IMR-90 (cell line): ENCODE data around the gene TRIM40. TPM values are rescaled to one million over a fixed set of nuclear protein-coding genes. Genes with fewer than 3 reads are reported as not detected.

Experiments
- ATAC-seq: fragments of 200-7000 bp; cut with Tn5 transposase; 2 replicates; pipeline ENCODE4 v1.9.1; 2020; ENCODE audit warnings: low read depth, mild to moderate bottlenecking, moderate library complexity
- BruUV-seq: library from RNA; stranded (reverse); fragments of 400-500 nt; replicated peaks from 2 replicates; lab custom pipeline; 2021; lab: Mats Ljungman, UMichigan
- CTCF ChIA-PET: fragments of 300-600 bp; formaldehyde crosslinking; extraction: SDS; loops from one replicate; lab custom pipeline; 2021; ENCODE audit warnings: antibody characterized with exemption; lab: Yijun Ruan, JAX
- POLR2A ChIA-PET: fragments of 300-600 bp; sonication (Branson Sonifier 250); formaldehyde crosslinking; loops from one replicate; lab custom pipeline; 2022; ENCODE audit warnings: antibody characterized with exemption; ENCODE audit not compliant: unreplicated experiment; lab: Charles Lee
- DNase-seq: peaks from one replicate; pipeline ENCODE4 v3.0.0; 2013
- H2AFZ ChIP-seq: replicated peaks from 2 replicates; pipeline ENCODE3; 2013; ENCODE audit warnings: low read length, mild to moderate bottlenecking; ENCODE audit not compliant: poor library complexity
- H2AK5ac ChIP-seq: 2 replicates; pipeline ENCODE4 v1.6.1; 2013; ENCODE audit warnings: low read depth, low read length, inconsistent platforms
- H2AK9ac ChIP-seq: replicated peaks from 2 replicates; pipeline ENCODE3; 2013; ENCODE audit warnings: mild to moderate bottlenecking, low read depth, low read length, moderate library complexity; ENCODE audit not compliant: poor library complexity
- H2BK120ac ChIP-seq: 2 replicates; pipeline ENCODE4 v1.6.1; 2013; ENCODE audit warnings: low read depth, low read length, inconsistent platforms
- H2BK15ac ChIP-seq: 3 replicates; pipeline ENCODE4 v1.6.1; 2013; ENCODE audit warnings: low read depth, low read length, inconsistent platforms
- H2BK20ac ChIP-seq: 2 replicates; pipeline ENCODE4 v1.6.1; 2013; ENCODE audit warnings: low read depth, mild to moderate bottlenecking, inconsistent platforms, low read length, moderate library complexity
- H2BK5ac ChIP-seq: 2 replicates; pipeline ENCODE4 v1.6.1; 2013; ENCODE audit warnings: mild to moderate bottlenecking, low read depth, low read length, inconsistent platforms; ENCODE audit not compliant: poor library complexity, severe bottlenecking
- H3K14ac ChIP-seq: replicated peaks from 2 replicates; pipeline ENCODE4 v1.6.1; 2013; ENCODE audit warnings: low read depth, low read length, inconsistent platforms
- H3K18ac ChIP-seq: 2 replicates; pipeline ENCODE4 v1.6.1; 2013; ENCODE audit warnings: low read depth, low read length, control low read depth
- H3K23ac ChIP-seq: 2 replicates; pipeline ENCODE4 v1.6.1; 2013; ENCODE audit warnings: low read depth, low read length, inconsistent platforms
- H3K27ac ChIP-seq: 2 replicates; pipeline ENCODE4 v1.5.1; 2013; ENCODE audit warnings: mild to moderate bottlenecking, control low read depth, low read length; ENCODE audit not compliant: insufficient read depth
- H3K27me3 ChIP-seq: 2 replicates; pipeline ENCODE4 v1.6.1; 2013; ENCODE audit warnings: low read length; ENCODE audit not compliant: control insufficient read depth, insufficient read depth
- H3K36me3 ChIP-seq: 2 replicates; pipeline ENCODE4 v1.6.1; 2013; ENCODE audit warnings: low read length, mixed read lengths; ENCODE audit not compliant: control insufficient read depth, insufficient read depth
- H3K4ac ChIP-seq: 2 replicates; pipeline ENCODE4 v1.6.1; 2013; ENCODE audit warnings: low read depth, low read length, inconsistent platforms
- H3K4me1 ChIP-seq: 2 replicates; pipeline ENCODE4 v1.6.1; 2013; ENCODE audit warnings: low read length, mixed read lengths; ENCODE audit not compliant: control insufficient read depth, insufficient read depth
- H3K4me2 ChIP-seq: 2 replicates; pipeline ENCODE4 v1.6.1; 2013; ENCODE audit warnings: low read depth, mild to moderate bottlenecking, control low read depth, low read length, moderate library complexity
- H3K4me3 ChIP-seq: 2 replicates; pipeline ENCODE4 v1.5.1; 2013; ENCODE audit warnings: low read depth, mild to moderate bottlenecking, control low read depth, low read length, moderate library complexity; ENCODE audit not compliant: insufficient read depth
- H3K56ac ChIP-seq: 2 replicates; pipeline ENCODE4 v1.6.1; 2013; ENCODE audit warnings: low read length, inconsistent platforms; ENCODE audit not compliant: insufficient read depth; ENCODE audit errors: extremely low read depth
- H3K79me1 ChIP-seq, 2 experiments: 2 replicates each; pipeline ENCODE4 v1.6.1; 2013; ENCODE audit warnings: low read length in 2 of 2, inconsistent platforms in 1 of 2, low read depth in 1 of 2
- H3K9ac ChIP-seq: 2 replicates; pipeline ENCODE4 v1.6.1; 2013; ENCODE audit warnings: low read depth, low read length, control low read depth
- H3K9me1 ChIP-seq: 2 replicates; pipeline ENCODE4 v1.6.1; 2013; ENCODE audit warnings: low read length, inconsistent platforms; ENCODE audit not compliant: insufficient read depth
- H3K9me3 ChIP-seq: 2 replicates; pipeline ENCODE4 v1.6.1; 2013; ENCODE audit warnings: low read length; ENCODE audit not compliant: control insufficient read depth, insufficient read depth
- H4K20me1 ChIP-seq: 2 replicates; pipeline ENCODE4 v1.6.1; 2013; ENCODE audit warnings: low read length, inconsistent platforms; ENCODE audit not compliant: insufficient read depth
- H4K5ac ChIP-seq: 2 replicates; pipeline ENCODE4 v1.6.1; 2013; ENCODE audit warnings: mild to moderate bottlenecking, low read depth, low read length, control low read depth
- H4K8ac ChIP-seq, 2 experiments: 2 replicates each; pipeline ENCODE4 v1.6.1; 2013; ENCODE audit warnings: low read depth in 2 of 2, low read length in 2 of 2, control low read depth in 1 of 2, inconsistent platforms in 1 of 2
- H4K91ac ChIP-seq: 2 replicates; pipeline ENCODE4 v1.6.1; 2013; ENCODE audit warnings: low read depth, low read length, inconsistent platforms; ENCODE audit not compliant: insufficient read depth
- BHLHE40 ChIP-seq: fragments of 150-350 bp; IDR thresholded peaks from 2 replicates; pipeline ENCODE4 v1.6.1; 2016; ENCODE audit warnings: mild to moderate bottlenecking, low read depth, low read length
- CHD1 ChIP-seq: IDR thresholded peaks from 2 replicates; pipeline ENCODE4 v1.6.1; 2012; ENCODE audit warnings: low read depth, low read length, improper control_type of control experiment
- FOS ChIP-seq: fragments of 150-350 bp; IDR thresholded peaks from 2 replicates; pipeline ENCODE4 v1.6.1; 2016; ENCODE audit warnings: low read depth, low read length
- MXI1 ChIP-seq: IDR thresholded peaks from 2 replicates; pipeline ENCODE4 v1.6.1; 2012; ENCODE audit warnings: low read depth, mild to moderate bottlenecking, low read length, moderate library complexity, borderline replicate concordance
- RAD21 ChIP-seq: IDR thresholded peaks from 2 replicates; pipeline ENCODE4 v1.6.1; 2012; ENCODE audit warnings: low read length, improper control_type of control experiment
- RFX5 ChIP-seq: IDR thresholded peaks from 2 replicates; pipeline ENCODE4 v1.8.0; 2012; ENCODE audit warnings: low read depth, mild to moderate bottlenecking, low read length, moderate library complexity
- WGBS, 2 experiments: methylation state at CpG; one replicate each; pipeline versions ENCODE4 v1.1.5 to v1.1.7; 2013; ENCODE audit warnings: missing lambda C conversion rate in 2 of 2; ENCODE audit not compliant: insufficient read length in 1 of 2; ENCODE audit errors: extremely low coverage in 2 of 2; 5-methylcytosine and 5-hydroxymethylcytosine counted together
- dilution Hi-C: fragments of 300-500 bp; cut with HindIII; formaldehyde crosslinking; loops from one replicate; pipeline ENCODE4 v1.14.3; 2018; ENCODE audit warnings: low sequenced_read_pairs; ENCODE audit not compliant: unreplicated experiment
- in situ Hi-C: fragments of 300-500 bp; cut with MboI; formaldehyde crosslinking; loops from 3 replicates; pipeline ENCODE4 v1.14.3; 2019; ENCODE audit warnings: low sequenced_read_pairs, inconsistent platforms, mixed read lengths
- intact Hi-C: fragments of 100-400 bp; cut with micrococcal nuclease; formaldehyde crosslinking; loops from 2 replicates; pipeline ENCODE4 v1.10.0; 2022
- polyA plus RNA-seq, 3 experiments: library from polyadenylated mRNA; depleted of rRNA; stranded (reverse); fragments of >200 nt; gene quantifications; 2 replicates each; pipeline ENCODE4 v1.2.3, GENCODE V29; 2012; ENCODE audit warnings: low replicate concordance in 1 of 3
- total RNA-seq: library from RNA; depleted of rRNA; stranded (reverse); fragments of >200 nt; gene quantifications from 2 replicates; pipeline ENCODE4 v1.2.3, GENCODE V29; 2012
- TF ChIP-seq, protein P1 (sequence below): conservative IDR thresholded peaks from 2 replicates; pipeline ENCODE4 v1.5.1; 2012; ENCODE audit warnings: mild to moderate bottlenecking, low read depth, low read length, improper control_type of control experiment
- TF ChIP-seq, protein P2 (sequence below): fragments of 150-350 bp; IDR thresholded peaks from 2 replicates; pipeline ENCODE4 v1.6.1; 2016; ENCODE audit warnings: low read depth, mild to moderate bottlenecking, low read length, moderate library complexity, borderline replicate concordance
- TF ChIP-seq, protein P3 (sequence below): fragments of 150-350 bp; IDR thresholded peaks from 2 replicates; pipeline ENCODE4 v1.6.1; 2017; ENCODE audit warnings: mild to moderate bottlenecking, antibody characterized with exemption, low read length, low read depth

Gene TRIM40
- total and polyA plus RNA-seq, 2 of the 4 experiments (the other 2 are of a cell fraction) = not detected

DNA sequence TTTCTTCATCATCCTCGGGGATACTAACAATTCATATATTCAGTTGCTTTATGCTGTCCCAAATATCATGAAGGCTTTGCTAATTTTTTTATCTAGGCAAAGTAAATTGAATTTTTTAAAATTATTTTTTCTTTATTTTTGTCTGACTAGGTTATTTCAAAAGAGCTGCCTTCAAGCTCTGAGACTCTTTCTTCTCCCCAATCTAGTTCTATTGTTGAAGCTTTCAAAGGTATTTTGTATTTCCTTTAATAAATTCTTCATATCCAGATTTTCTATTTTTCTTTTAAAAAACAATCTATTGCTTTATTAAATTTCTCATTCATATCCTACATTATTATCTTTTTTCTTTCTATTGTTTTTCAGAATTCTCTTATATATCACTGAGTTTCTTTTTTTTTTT is 44.2 kb downstream of the TRIM40 start:
- no TSS peak for BruUV-seq

More for the DNA sequence above, 44.2 kb downstream of the TRIM40 start:
- Histone ChIP-seq H3K23ac (no peak overlapping the region), H4K91ac (no peak overlapping the region), H2AFZ (no peak overlapping the region), H3K27me3 (peaks cover 4% of the 10 kb centered on the region), H3K9me1 (no peaks in the 10 kb centered on the region), H3K36me3 (peaks cover 3% of the 10 kb centered on the region; the same call in 1 of the 2 replicates), H3K4me1 (no peaks in the 10 kb centered on the region), H2BK120ac (no peak overlapping the region), H4K8ac (no peak overlapping the region), H3K4me2 (no peak overlapping the region), H2BK5ac (no peak overlapping the region), H4K20me1 (no peaks in the 10 kb centered on the region), H2AK9ac (no peak overlapping the region), H3K4me3 (no peak overlapping the region), H3K4ac (no peak overlapping the region), H3K56ac (no peak overlapping the region), H4K5ac (no peak overlapping the region), H3K9me3 (0 out of 2 replicates have a peak, but pooled peaks cover 2% of the 10 kb centered on the region), H2BK15ac (no peak overlapping the region), H3K14ac (no peak overlapping the region), H3K27ac (no peak overlapping the region), H3K79me1 (no peaks in the 10 kb centered on the region), H2AK5ac (no peak overlapping the region), H3K18ac (no peak overlapping the region), H3K9ac (no peak overlapping the region), H2BK20ac (no peak overlapping the region)
- POLR2A ChIA-PET = no interaction called here
- DNase-seq (no peak), ATAC-seq (no peak)
- in situ Hi-C loops (no loop called here), intact Hi-C loops (no loop called here), dilution Hi-C loops (no loop called here)
- TF ChIP-seq, protein P1, sequence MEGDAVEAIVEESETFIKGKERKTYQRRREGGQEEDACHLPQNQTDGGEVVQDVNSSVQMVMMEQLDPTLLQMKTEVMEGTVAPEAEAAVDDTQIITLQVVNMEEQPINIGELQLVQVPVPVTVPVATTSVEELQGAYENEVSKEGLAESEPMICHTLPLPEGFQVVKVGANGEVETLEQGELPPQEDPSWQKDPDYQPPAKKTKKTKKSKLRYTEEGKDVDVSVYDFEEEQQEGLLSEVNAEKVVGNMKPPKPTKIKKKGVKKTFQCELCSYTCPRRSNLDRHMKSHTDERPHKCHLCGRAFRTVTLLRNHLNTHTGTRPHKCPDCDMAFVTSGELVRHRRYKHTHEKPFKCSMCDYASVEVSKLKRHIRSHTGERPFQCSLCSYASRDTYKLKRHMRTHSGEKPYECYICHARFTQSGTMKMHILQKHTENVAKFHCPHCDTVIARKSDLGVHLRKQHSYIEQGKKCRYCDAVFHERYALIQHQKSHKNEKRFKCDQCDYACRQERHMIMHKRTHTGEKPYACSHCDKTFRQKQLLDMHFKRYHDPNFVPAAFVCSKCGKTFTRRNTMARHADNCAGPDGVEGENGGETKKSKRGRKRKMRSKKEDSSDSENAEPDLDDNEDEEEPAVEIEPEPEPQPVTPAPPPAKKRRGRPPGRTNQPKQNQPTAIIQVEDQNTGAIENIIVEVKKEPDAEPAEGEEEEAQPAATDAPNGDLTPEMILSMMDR = no peak
- TF ChIP-seq RFX5 (no peak), BHLHE40 (no peak), FOS (no peak), MXI1 (no peak), RAD21 (no peak), CHD1 (no peak)
- TF ChIP-seq, protein P2, sequence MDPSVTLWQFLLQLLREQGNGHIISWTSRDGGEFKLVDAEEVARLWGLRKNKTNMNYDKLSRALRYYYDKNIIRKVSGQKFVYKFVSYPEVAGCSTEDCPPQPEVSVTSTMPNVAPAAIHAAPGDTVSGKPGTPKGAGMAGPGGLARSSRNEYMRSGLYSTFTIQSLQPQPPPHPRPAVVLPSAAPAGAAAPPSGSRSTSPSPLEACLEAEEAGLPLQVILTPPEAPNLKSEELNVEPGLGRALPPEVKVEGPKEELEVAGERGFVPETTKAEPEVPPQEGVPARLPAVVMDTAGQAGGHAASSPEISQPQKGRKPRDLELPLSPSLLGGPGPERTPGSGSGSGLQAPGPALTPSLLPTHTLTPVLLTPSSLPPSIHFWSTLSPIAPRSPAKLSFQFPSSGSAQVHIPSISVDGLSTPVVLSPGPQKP = no peak
- TF ChIP-seq, protein P3, sequence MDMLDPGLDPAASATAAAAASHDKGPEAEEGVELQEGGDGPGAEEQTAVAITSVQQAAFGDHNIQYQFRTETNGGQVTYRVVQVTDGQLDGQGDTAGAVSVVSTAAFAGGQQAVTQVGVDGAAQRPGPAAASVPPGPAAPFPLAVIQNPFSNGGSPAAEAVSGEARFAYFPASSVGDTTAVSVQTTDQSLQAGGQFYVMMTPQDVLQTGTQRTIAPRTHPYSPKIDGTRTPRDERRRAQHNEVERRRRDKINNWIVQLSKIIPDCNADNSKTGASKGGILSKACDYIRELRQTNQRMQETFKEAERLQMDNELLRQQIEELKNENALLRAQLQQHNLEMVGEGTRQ = no peak
- WGBS, 2 experiments = no CpG with 5 or more reads among the region's 1 CpG
- CTCF ChIA-PET = no interaction called here
